OCI-LY7 (cell line): ENCODE results near the gene KAT14. TPM values are rescaled to one million over a fixed set of nuclear protein-coding genes. Genes with fewer than 3 reads are reported as not detected.
"Not testable (repeated sequence)": the region's sequence is repeated elsewhere in the genome, so short reads cannot be mapped to it uniquely, and the experiment has no call there.

Experiments used
- BruUV-seq: library from RNA; stranded (reverse); fragments of 400-500 nt; replicated peaks from 2 replicates; lab custom pipeline; 2021; lab: Mats Ljungman, UMichigan
- CTCF ChIA-PET: fragments of 300-600 bp; sonication (Branson Sonifier 250); formaldehyde crosslinking; loops from one replicate; lab custom pipeline; 2022; ENCODE audit warnings: antibody characterized with exemption; ENCODE audit not compliant: unreplicated experiment; lab: Charles Lee
- POLR2A ChIA-PET: fragments of 300-600 bp; sonication (Branson Sonifier 250); formaldehyde crosslinking; loops from one replicate; lab custom pipeline; 2022; ENCODE audit warnings: antibody characterized with exemption; lab: Charles Lee
- DNase-seq: peaks from one replicate; pipeline ENCODE4 v3.0.0-alpha.2; 2015; ENCODE audit warnings: low spot score
- H2AFZ ChIP-seq: fragments of 200-600 bp; sonication (generic), shearing (Covaris generic); 2 replicates; pipeline ENCODE4 v1.6.1; 2014; ENCODE audit warnings: mild to moderate bottlenecking, antibody characterized with exemption, low read length, moderate library complexity
- H3K27ac ChIP-seq: fragments of 200-600 bp; sonication (generic); 2 replicates; pipeline ENCODE4 v1.5.1; 2014; ENCODE audit warnings: mixed run types, low read depth, mild to moderate bottlenecking, moderate library complexity, low read length, inconsistent platforms; ENCODE audit not compliant: poor library complexity, severe bottlenecking
- H3K36me3 ChIP-seq: fragments of 200-600 bp; sonication (generic); 2 replicates; pipeline ENCODE4 v1.6.1; 2014; ENCODE audit warnings: mild to moderate bottlenecking, antibody characterized with exemption, low read length, moderate library complexity, mixed read lengths; ENCODE audit not compliant: insufficient read depth
- H3K4me1 ChIP-seq: fragments of 200-600 bp; sonication (generic); 2 replicates; pipeline ENCODE4 v1.5.1; 2014; ENCODE audit warnings: mild to moderate bottlenecking, low read length; ENCODE audit not compliant: insufficient read depth, poor library complexity, severe bottlenecking
- H3K4me2 ChIP-seq: fragments of 200-600 bp; sonication (generic); 2 replicates; pipeline ENCODE4 v1.6.1; 2014; ENCODE audit warnings: mild to moderate bottlenecking, low read length
- H3K4me3 ChIP-seq: fragments of 200-600 bp; sonication (generic); 2 replicates; pipeline ENCODE4 v1.5.1; 2014; ENCODE audit warnings: mild to moderate bottlenecking, low read depth, low read length; ENCODE audit not compliant: poor library complexity, severe bottlenecking
- H3K79me2 ChIP-seq: fragments of 200-600 bp; sonication (generic); 2 replicates; pipeline ENCODE4 v1.6.1; 2016; ENCODE audit warnings: low read depth, mild to moderate bottlenecking, low read length, moderate library complexity, mixed read lengths; ENCODE audit not compliant: insufficient read depth
- H3K9me2 ChIP-seq: fragments of 200-600 bp; sonication (generic); 2 replicates; pipeline ENCODE4 v1.6.1; 2016; ENCODE audit warnings: mild to moderate bottlenecking, low read length, mixed read lengths; ENCODE audit not compliant: insufficient read depth
- H3K9me3 ChIP-seq: fragments of 200-600 bp; sonication (generic); 2 replicates; pipeline ENCODE4 v1.6.1; 2014; ENCODE audit warnings: mild to moderate bottlenecking, mixed run types, low read length, mixed read lengths
- H4K20me1 ChIP-seq: fragments of 200-600 bp; sonication (generic); 2 replicates; pipeline ENCODE4 v1.6.1; 2014; ENCODE audit warnings: mild to moderate bottlenecking, antibody characterized with exemption, low read length, moderate library complexity, mixed read lengths; ENCODE audit not compliant: insufficient read depth
- EZH2phosphoT487 ChIP-seq: fragments of 200-600 bp; sonication (generic); IDR thresholded peaks from 2 replicates; pipeline ENCODE4 v1.6.1; 2018; ENCODE audit warnings: low read depth, borderline replicate concordance, mild to moderate bottlenecking, mixed run types, antibody characterized with exemption, low read length, moderate library complexity, mixed read lengths
- intact Hi-C: fragments of 100-400 bp; cut with micrococcal nuclease; formaldehyde crosslinking; loops from one replicate; pipeline ENCODE4 v1.10.0; 2022; ENCODE audit not compliant: unreplicated experiment
- total RNA-seq, 2 experiments: library from RNA; depleted of rRNA in 1 of 2; stranded (reverse); fragments of >200 nt in 1 of 2; shearing (Covaris generic) in 1 of 2; gene quantifications; 2 replicates each; pipeline ENCODE4 v1.2.3, GENCODE V29; 2014 to 2022
- TF ChIP-seq, protein P1 (sequence below): fragments of 200-600 bp; sonication (generic); conservative IDR thresholded peaks from 2 replicates; pipeline ENCODE4 v1.5.1; 2014; ENCODE audit warnings: mild to moderate bottlenecking, antibody characterized with exemption, low read length, moderate library complexity, mixed read lengths

The KAT14 gene
- total RNA-seq, 2 experiments from 2014 or later = 13.1 to 19.6 TPM

DNA sequence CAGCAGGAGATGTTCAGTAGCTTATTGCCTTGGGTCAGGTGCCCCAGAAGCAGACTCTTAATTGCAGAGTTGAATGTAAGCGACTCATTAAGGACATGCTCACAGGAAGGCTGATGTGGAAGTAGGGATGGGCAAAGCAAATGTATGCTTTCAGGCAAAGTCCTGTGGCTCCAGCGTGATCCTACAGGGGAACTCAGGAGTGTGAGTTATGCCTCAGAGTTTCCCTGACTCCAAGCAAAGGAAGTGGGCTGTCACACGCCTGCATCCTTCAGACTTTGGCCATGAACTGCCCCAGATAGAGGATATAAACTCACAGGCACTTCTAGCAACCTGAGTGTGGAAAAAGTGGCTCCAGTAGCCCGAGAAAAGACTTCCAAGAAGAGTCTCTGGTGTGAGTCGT lies 85.7 kb downstream of the KAT14 start:
- intact Hi-C loops = no loop called here
- no peak for TF ChIP-seq EZH2phosphoT487
- TF ChIP-seq, protein P1, sequence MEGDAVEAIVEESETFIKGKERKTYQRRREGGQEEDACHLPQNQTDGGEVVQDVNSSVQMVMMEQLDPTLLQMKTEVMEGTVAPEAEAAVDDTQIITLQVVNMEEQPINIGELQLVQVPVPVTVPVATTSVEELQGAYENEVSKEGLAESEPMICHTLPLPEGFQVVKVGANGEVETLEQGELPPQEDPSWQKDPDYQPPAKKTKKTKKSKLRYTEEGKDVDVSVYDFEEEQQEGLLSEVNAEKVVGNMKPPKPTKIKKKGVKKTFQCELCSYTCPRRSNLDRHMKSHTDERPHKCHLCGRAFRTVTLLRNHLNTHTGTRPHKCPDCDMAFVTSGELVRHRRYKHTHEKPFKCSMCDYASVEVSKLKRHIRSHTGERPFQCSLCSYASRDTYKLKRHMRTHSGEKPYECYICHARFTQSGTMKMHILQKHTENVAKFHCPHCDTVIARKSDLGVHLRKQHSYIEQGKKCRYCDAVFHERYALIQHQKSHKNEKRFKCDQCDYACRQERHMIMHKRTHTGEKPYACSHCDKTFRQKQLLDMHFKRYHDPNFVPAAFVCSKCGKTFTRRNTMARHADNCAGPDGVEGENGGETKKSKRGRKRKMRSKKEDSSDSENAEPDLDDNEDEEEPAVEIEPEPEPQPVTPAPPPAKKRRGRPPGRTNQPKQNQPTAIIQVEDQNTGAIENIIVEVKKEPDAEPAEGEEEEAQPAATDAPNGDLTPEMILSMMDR = no peak
- H3K4me3 ChIP-seq = no peak overlapping the region
- ChIA-PET CTCF (no interaction called here), POLR2A (no interaction called here)
- no TSS peak for BruUV-seq
- H3K4me1 ChIP-seq = no peaks in the 10 kb centered on the region
- no peaks in the 10 kb centered on the region for H3K79me2 ChIP-seq
- no peaks in the 10 kb centered on the region for H3K9me3 ChIP-seq
- no peak overlapping the region for H2AFZ ChIP-seq
- H3K4me2 ChIP-seq = no peak overlapping the region
- no peaks in the 10 kb centered on the region for H3K36me3 ChIP-seq
- no peak for DNase-seq
- no peaks in the 10 kb centered on the region for H4K20me1 ChIP-seq
- no peak overlapping the region for H3K27ac ChIP-seq
- H3K9me2 ChIP-seq = no peaks in the 10 kb centered on the region

DNA sequence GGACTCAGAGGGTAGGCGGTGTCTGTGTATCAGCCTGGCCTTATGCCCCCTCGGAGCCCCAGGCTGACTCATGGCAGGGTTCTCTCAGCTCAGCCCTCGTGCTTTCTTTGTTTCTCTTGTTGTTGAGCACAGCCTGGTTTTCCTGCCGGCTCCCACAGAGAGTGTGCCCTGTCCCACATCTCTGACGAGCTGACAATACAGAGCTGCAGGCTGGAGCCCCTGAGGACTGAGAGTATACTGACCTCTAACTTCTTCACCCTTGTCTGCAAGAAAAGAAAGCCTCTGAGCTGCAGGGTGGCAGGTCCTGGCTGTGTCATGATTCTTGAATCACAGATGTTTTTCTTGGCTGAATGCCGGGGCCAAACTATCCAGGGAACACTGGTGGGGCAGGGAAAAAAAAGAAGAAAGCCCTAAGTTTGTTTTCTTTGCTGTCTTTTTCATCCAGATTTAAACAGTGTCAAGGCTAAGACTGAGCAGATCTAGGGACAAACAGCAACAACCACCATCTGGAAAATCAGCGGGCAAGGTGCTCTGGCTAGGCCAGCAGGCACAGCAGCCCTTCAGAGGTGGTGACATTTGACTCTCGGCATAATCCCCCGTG lies 87.4 kb downstream of the KAT14 start:
- Histone ChIP-seq H3K4me3 (no peak overlapping the region), H4K20me1 (no peaks in the 10 kb centered on the region), H3K9me3 (no peaks in the 10 kb centered on the region), H3K27ac (no peak overlapping the region), H3K79me2 (no peaks in the 10 kb centered on the region), H3K9me2 (no peaks in the 10 kb centered on the region), H3K4me2 (no peak overlapping the region), H3K4me1 (no peaks in the 10 kb centered on the region), H2AFZ (no peak overlapping the region), H3K36me3 (no peaks in the 10 kb centered on the region)
- BruUV-seq = no TSS peak
- intact Hi-C loops = no loop called here
- TF ChIP-seq EZH2phosphoT487 = no peak
- TF ChIP-seq, protein P1 = no peak
- ChIA-PET CTCF (no interaction called here), POLR2A (no interaction called here)
- DNase-seq = no peak

DNA sequence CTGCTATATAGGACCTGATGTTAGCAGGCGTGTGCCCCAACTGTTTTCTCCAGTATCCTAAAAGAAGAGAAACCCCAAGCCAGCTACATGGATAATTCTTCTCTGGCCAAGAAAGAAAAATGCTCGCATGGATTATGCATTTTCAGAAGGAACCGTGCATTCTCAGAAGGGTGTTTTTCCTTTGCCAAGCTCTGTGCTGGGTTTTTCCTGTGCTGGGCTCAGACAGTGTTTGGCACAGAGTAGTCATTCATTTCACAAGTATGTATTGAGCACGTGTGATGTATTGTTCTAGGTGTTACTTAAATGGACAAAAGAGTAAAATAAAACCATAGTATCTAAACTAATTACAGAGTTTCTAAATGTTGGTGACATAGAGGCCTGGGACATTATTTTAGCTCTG lies 88.0 kb downstream of the KAT14 start:
- POLR2A ChIA-PET = no interaction called here
- no peak for DNase-seq
- H3K4me2 ChIP-seq = no peak overlapping the region
- no peaks in the 10 kb centered on the region for H3K9me3 ChIP-seq
- H3K79me2 ChIP-seq = no peaks in the 10 kb centered on the region
- no peak overlapping the region for H3K4me3 ChIP-seq
- no peaks in the 10 kb centered on the region for H4K20me1 ChIP-seq
- no peak overlapping the region for H2AFZ ChIP-seq
- H3K9me2 ChIP-seq = no peaks in the 10 kb centered on the region
- intact Hi-C loops = no loop called here
- no peak overlapping the region for H3K27ac ChIP-seq
- TF ChIP-seq, protein P1 = no peak
- TF ChIP-seq EZH2phosphoT487 = no peak
- CTCF ChIA-PET = no interaction called here
- BruUV-seq = no TSS peak
- no peaks in the 10 kb centered on the region for H3K36me3 ChIP-seq
- H3K4me1 ChIP-seq = no peaks in the 10 kb centered on the region

DNA sequence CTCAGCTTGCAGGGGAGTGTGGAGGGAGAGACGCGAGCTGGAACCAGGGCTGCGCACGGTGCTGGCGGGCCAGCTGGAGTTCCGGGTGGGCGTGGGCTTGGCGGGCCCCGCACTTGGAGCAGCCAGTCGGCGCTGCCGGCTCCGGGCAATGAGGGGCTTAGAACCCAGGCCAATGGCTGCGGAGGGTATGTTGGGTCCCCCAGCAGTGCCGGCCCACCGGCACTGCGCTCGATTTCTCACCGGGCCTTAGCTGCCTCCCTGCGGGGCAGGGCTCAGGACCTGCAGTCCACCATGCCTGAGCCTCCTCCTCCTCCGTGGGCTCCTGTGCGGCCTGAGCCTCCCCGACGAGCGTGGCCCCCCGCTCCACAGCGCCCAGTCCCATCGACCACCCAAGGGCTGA lies 89.1 kb downstream of the KAT14 start:
- H2AFZ ChIP-seq, H4K20me1 ChIP-seq, H3K27ac ChIP-seq, POLR2A ChIA-PET, DNase-seq, intact Hi-C loops, H3K36me3 ChIP-seq, H3K9me2 ChIP-seq, H3K4me2 ChIP-seq, H3K9me3 ChIP-seq, H3K4me3 ChIP-seq, H3K79me2 ChIP-seq, H3K4me1 ChIP-seq, BruUV-seq: not testable (repeated sequence)
- CTCF ChIA-PET = interaction anchor here (0.6 kb wide), 1 partner anchor 310 kb away, joined by 4 read pairs; no protein-coding TSS in a partner anchor
